OCI-LY7 (cell line): ENCODE data around the gene GABARAPL2. TPM values are rescaled to one million over a fixed set of nuclear protein-coding genes. Genes with fewer than 3 reads are reported as not detected.

ENCODE experiments used
- BruUV-seq: library from RNA; stranded (reverse); fragments of 400-500 nt; replicated peaks from 2 replicates; lab custom pipeline; 2021; lab: Mats Ljungman, UMichigan
- CTCF ChIA-PET: fragments of 300-600 bp; sonication (Branson Sonifier 250); formaldehyde crosslinking; loops from one replicate; lab custom pipeline; 2022; ENCODE audit warnings: antibody characterized with exemption; ENCODE audit not compliant: unreplicated experiment; lab: Charles Lee
- POLR2A ChIA-PET: fragments of 300-600 bp; sonication (Branson Sonifier 250); formaldehyde crosslinking; loops from one replicate; lab custom pipeline; 2022; ENCODE audit warnings: antibody characterized with exemption; lab: Charles Lee
- DNase-seq: peaks from one replicate; pipeline ENCODE4 v3.0.0-alpha.2; 2015; ENCODE audit warnings: low spot score
- H2AFZ ChIP-seq: fragments of 200-600 bp; sonication (generic), shearing (Covaris generic); 2 replicates; pipeline ENCODE4 v1.6.1; 2014; ENCODE audit warnings: mild to moderate bottlenecking, antibody characterized with exemption, low read length, moderate library complexity
- H3K27ac ChIP-seq: fragments of 200-600 bp; sonication (generic); 2 replicates; pipeline ENCODE4 v1.5.1; 2014; ENCODE audit warnings: mixed run types, low read depth, mild to moderate bottlenecking, moderate library complexity, low read length, inconsistent platforms; ENCODE audit not compliant: poor library complexity, severe bottlenecking
- H3K36me3 ChIP-seq: fragments of 200-600 bp; sonication (generic); 2 replicates; pipeline ENCODE4 v1.6.1; 2014; ENCODE audit warnings: mild to moderate bottlenecking, antibody characterized with exemption, low read length, moderate library complexity, mixed read lengths; ENCODE audit not compliant: insufficient read depth
- H3K4me1 ChIP-seq: fragments of 200-600 bp; sonication (generic); 2 replicates; pipeline ENCODE4 v1.5.1; 2014; ENCODE audit warnings: mild to moderate bottlenecking, low read length; ENCODE audit not compliant: insufficient read depth, poor library complexity, severe bottlenecking
- H3K4me2 ChIP-seq: fragments of 200-600 bp; sonication (generic); 2 replicates; pipeline ENCODE4 v1.6.1; 2014; ENCODE audit warnings: mild to moderate bottlenecking, low read length
- H3K4me3 ChIP-seq: fragments of 200-600 bp; sonication (generic); 2 replicates; pipeline ENCODE4 v1.5.1; 2014; ENCODE audit warnings: mild to moderate bottlenecking, low read depth, low read length; ENCODE audit not compliant: poor library complexity, severe bottlenecking
- H3K79me2 ChIP-seq: fragments of 200-600 bp; sonication (generic); 2 replicates; pipeline ENCODE4 v1.6.1; 2016; ENCODE audit warnings: low read depth, mild to moderate bottlenecking, low read length, moderate library complexity, mixed read lengths; ENCODE audit not compliant: insufficient read depth
- H3K9me2 ChIP-seq: fragments of 200-600 bp; sonication (generic); 2 replicates; pipeline ENCODE4 v1.6.1; 2016; ENCODE audit warnings: mild to moderate bottlenecking, low read length, mixed read lengths; ENCODE audit not compliant: insufficient read depth
- H3K9me3 ChIP-seq: fragments of 200-600 bp; sonication (generic); 2 replicates; pipeline ENCODE4 v1.6.1; 2014; ENCODE audit warnings: mild to moderate bottlenecking, mixed run types, low read length, mixed read lengths
- H4K20me1 ChIP-seq: fragments of 200-600 bp; sonication (generic); 2 replicates; pipeline ENCODE4 v1.6.1; 2014; ENCODE audit warnings: mild to moderate bottlenecking, antibody characterized with exemption, low read length, moderate library complexity, mixed read lengths; ENCODE audit not compliant: insufficient read depth
- EZH2phosphoT487 ChIP-seq: fragments of 200-600 bp; sonication (generic); IDR thresholded peaks from 2 replicates; pipeline ENCODE4 v1.6.1; 2018; ENCODE audit warnings: low read depth, borderline replicate concordance, mild to moderate bottlenecking, mixed run types, antibody characterized with exemption, low read length, moderate library complexity, mixed read lengths
- intact Hi-C: fragments of 100-400 bp; cut with micrococcal nuclease; formaldehyde crosslinking; loops from one replicate; pipeline ENCODE4 v1.10.0; 2022; ENCODE audit not compliant: unreplicated experiment
- total RNA-seq, 2 experiments: library from RNA; depleted of rRNA in 1 of 2; stranded (reverse); fragments of >200 nt in 1 of 2; shearing (Covaris generic) in 1 of 2; gene quantifications; 2 replicates each; pipeline ENCODE4 v1.2.3, GENCODE V29; 2014 to 2022
- TF ChIP-seq, protein P1 (sequence below): fragments of 200-600 bp; sonication (generic); conservative IDR thresholded peaks from 2 replicates; pipeline ENCODE4 v1.5.1; 2014; ENCODE audit warnings: mild to moderate bottlenecking, antibody characterized with exemption, low read length, moderate library complexity, mixed read lengths

GABARAPL2 gene
- total RNA-seq, 2 experiments from 2014 or later: 57.7 to 93.5 TPM

DNA sequence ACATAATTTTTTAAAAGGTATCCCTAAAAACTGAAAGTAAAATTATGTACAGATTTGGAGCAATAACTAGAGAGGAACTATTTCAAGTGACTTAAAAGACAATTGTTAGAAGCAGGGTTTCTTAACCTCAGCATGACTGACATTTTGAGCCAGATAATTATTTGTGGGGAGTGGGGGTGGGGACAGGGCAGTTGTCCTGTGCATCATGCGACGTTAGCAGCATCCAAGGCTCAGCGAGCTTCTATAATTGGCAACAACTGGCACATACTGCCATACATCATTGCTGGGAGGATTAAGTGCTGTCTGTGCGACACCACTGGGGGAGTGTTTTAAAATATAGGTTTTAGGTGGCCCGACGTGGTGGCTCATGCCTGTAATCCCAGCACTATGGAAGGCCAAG is 27.1 kb downstream of the GABARAPL2 start:
- no peaks in the 10 kb centered on the region for H3K79me2 ChIP-seq
- 0 out of 2 replicates have a peak, but pooled peaks cover 6% of the 10 kb centered on the region for H3K9me3 ChIP-seq
- H3K4me3 ChIP-seq: no peak overlapping the region
- H4K20me1 ChIP-seq: no peaks in the 10 kb centered on the region
- peaks cover 15% of the 10 kb centered on the region for H3K4me1 ChIP-seq
- H2AFZ ChIP-seq: no peak overlapping the region
- H3K4me2 ChIP-seq: no peak overlapping the region
- no peak for TF ChIP-seq EZH2phosphoT487
- TF ChIP-seq, protein P1, sequence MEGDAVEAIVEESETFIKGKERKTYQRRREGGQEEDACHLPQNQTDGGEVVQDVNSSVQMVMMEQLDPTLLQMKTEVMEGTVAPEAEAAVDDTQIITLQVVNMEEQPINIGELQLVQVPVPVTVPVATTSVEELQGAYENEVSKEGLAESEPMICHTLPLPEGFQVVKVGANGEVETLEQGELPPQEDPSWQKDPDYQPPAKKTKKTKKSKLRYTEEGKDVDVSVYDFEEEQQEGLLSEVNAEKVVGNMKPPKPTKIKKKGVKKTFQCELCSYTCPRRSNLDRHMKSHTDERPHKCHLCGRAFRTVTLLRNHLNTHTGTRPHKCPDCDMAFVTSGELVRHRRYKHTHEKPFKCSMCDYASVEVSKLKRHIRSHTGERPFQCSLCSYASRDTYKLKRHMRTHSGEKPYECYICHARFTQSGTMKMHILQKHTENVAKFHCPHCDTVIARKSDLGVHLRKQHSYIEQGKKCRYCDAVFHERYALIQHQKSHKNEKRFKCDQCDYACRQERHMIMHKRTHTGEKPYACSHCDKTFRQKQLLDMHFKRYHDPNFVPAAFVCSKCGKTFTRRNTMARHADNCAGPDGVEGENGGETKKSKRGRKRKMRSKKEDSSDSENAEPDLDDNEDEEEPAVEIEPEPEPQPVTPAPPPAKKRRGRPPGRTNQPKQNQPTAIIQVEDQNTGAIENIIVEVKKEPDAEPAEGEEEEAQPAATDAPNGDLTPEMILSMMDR: no peak
- no peaks in the 10 kb centered on the region for H3K9me2 ChIP-seq
- no TSS peak for BruUV-seq
- intact Hi-C loops: no loop called here
- peaks cover 25% of the 10 kb centered on the region for H3K36me3 ChIP-seq
- no peak overlapping the region for H3K27ac ChIP-seq
- DNase-seq: no peak
- ChIA-PET POLR2A (interaction anchor here (0.5 to 0.8 kb wide), 2 partner anchors 11 to 65 kb away, joined by 3 read pairs; no protein-coding TSS in a partner anchor), CTCF (no interaction called here)

DNA sequence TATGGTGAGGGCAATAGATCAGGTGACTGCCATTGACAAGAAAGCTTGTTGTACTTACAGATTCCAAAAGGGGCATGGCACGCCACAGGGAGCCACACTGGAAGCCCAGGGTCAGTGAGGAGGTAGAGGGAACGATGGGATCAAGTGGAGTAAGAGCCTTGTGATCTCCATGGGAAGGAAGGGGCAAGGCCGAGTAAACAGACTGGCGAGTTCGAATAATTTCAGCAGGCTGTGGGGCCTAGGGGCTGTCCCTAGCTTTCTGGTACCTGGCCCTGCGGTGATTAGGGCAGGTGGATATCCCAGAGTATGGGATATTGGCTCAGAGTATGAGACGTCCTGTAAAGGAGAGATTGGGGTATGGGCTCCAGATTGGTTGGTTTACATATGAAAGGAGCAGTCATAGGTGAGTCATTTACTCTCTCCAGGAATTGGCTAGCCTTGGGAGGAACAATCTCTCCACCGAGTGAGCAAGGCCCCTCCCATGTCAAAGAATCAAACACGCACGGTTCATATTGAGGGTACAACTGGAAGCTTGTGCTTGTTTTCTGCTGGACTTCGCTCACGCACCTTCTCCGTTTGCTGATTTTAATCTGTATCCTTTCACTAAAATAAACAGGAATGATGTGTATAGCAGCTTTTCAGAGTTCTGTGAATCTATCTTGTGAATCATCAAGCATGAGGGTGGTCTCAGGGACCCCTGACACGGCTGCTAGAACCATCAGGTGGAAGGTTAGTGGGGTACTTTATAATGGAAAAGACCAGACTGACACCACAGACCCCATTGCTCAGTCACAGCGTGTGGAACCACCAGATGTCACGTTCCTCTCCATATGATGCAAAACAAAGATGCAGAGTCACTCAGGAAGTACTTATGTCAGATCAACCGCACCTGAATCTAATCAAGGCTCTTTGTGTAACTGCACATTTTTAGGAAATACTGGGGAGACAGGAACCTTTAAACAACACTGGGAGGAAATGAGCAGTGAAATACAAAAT is 27.9 kb downstream of the GABARAPL2 start:
- ChIA-PET POLR2A (interaction anchor here (0.5 to 0.6 kb wide), 2 partner anchors 21 to 88 kb away, joined by 3 read pairs; no protein-coding TSS in a partner anchor), CTCF (no interaction called here)
- peak overlapping the region; percentile 36; the same call in 1 of the 2 replicates for H2AFZ ChIP-seq
- no peaks in the 10 kb centered on the region for H3K9me2 ChIP-seq
- BruUV-seq: no TSS peak
- no peak for TF ChIP-seq EZH2phosphoT487
- TF ChIP-seq, protein P1: no peak
- no peaks in the 10 kb centered on the region for H3K79me2 ChIP-seq
- 0 out of 2 replicates have a peak, but pooled peaks cover 6% of the 10 kb centered on the region for H3K9me3 ChIP-seq
- H4K20me1 ChIP-seq: no peaks in the 10 kb centered on the region
- H3K36me3 ChIP-seq: peaks cover 33% of the 10 kb centered on the region
- no peak overlapping the region for H3K4me3 ChIP-seq
- H3K4me1 ChIP-seq: peaks cover 15% of the 10 kb centered on the region
- intact Hi-C loops: no loop called here
- H3K4me2 ChIP-seq: peak overlapping the region; percentile 33
- peak; percentile 55 for DNase-seq
- H3K27ac ChIP-seq: peak overlapping the region; percentile 38
